ENCODE data around the gene RAB42. TPM values are rescaled to one million over a fixed set of nuclear protein-coding genes. Genes with fewer than 3 reads are reported as not detected.

Gene RAB42, protein sequence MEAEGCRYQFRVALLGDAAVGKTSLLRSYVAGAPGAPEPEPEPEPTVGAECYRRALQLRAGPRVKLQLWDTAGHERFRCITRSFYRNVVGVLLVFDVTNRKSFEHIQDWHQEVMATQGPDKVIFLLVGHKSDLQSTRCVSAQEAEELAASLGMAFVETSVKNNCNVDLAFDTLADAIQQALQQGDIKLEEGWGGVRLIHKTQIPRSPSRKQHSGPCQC
- total RNA-seq, result 5.0 and 5.1 TPM in 2 replicates

DNA sequence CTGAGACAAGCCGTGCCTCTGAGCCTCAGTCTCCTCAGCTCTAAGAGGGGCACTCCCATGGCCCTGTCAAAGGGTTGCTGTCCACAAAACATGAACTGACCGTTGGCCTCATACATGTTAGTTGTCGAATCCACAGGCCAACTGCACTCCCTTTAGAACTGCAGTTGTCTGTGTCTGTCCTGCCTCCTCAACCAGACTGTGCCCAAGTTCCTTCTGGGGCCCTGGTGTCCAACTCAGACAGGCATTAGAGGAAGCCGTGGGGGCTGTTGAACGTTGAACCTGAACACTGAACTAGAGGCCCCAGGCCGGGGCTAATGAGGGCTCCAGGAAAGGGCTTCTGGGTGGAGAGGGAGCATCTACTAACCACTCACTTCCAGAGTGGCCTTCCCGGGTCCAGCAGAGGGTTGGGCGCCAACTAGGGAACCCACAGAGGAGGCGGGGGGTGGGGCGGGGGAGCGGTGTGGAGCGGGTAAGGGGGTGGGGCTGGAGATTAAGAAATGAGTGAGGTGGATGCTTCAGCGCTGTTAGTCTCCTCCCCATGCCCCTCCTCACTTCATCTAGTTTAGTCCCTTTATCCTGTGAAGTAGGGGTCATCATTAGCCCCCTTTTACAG is at the start of gene RAB42:
RAB42 (plus strand) TSS at position 558 of the 613 bp plus-strand sequence. CDS start 247 bp downstream, outside the sequence.
- H4K20me1 ChIP-seq (ENCODE audit: insufficient read depth, low read length), result no peaks in the 10 kb centered on the region
- TF ChIP-seq CTCF (IDR thresholded peaks at IDR 0.05; ENCODE audit: extremely low read depth, low read depth, low read length), result no peak
- no peaks in the 10 kb centered on the region for H3K27me3 ChIP-seq (ENCODE audit: insufficient read depth, low read length)
- no peak within 1 kb of the TSS for H3K27ac ChIP-seq (ENCODE audit: low read depth, low read length)
- H2AFZ ChIP-seq (ENCODE audit: low read length), result peak within 1 kb of the TSS; percentile 76
- H3K4me3 ChIP-seq (ENCODE audit: insufficient read depth, low read length), result peak within 1 kb of the TSS; percentile 70
- H3K36me3 ChIP-seq (ENCODE audit: insufficient read depth, low read length), result no peaks in the 10 kb centered on the region
- H3K79me2 ChIP-seq (ENCODE audit: insufficient read depth, low read length), result no peaks in the 10 kb centered on the region
- H3K4me2 ChIP-seq (ENCODE audit: insufficient read depth, low read length), result peak within 1 kb of the TSS; percentile 86
- H3K9me3 ChIP-seq (ENCODE audit: low read depth, low read length), result no peaks in the 10 kb centered on the region
- peak; percentile 91 for DNase-seq (ENCODE audit: insufficient read length, low spot score, missing footprints)
- H3K4me1 ChIP-seq (ENCODE audit: insufficient read depth, low read length), result peaks cover 3% of the 10 kb centered on the region

DNA sequence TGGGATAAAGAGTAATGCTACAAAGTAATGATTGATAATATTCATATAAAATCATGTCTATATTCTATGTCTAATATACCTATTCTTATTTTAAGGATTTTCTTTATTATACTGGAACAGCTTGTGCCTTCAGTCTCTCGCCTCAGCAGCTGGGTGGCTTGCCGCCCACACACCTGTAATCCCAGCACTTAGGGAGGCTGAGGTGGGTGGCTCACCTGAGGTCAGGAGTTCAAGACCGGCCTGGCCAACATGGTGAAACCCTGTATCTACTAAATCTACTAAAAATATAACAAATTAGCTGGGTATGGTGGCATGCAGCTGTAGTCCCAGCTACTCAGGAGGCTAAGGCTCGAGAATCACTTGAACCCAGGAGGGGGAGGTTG is 46.8 kb upstream of the RAB42 start:
- H3K79me2 ChIP-seq (ENCODE audit: insufficient read depth, low read length), result no peaks in the 10 kb centered on the region
- no peaks in the 10 kb centered on the region for H3K4me1 ChIP-seq (ENCODE audit: insufficient read depth, low read length)
- H3K27me3 ChIP-seq (ENCODE audit: insufficient read depth, low read length), result no peaks in the 10 kb centered on the region
- H2AFZ ChIP-seq (ENCODE audit: low read length), result no peak overlapping the region
- no peak overlapping the region for H3K4me3 ChIP-seq (ENCODE audit: insufficient read depth, low read length)
- H3K9me3 ChIP-seq (ENCODE audit: low read depth, low read length), result no peaks in the 10 kb centered on the region
- H4K20me1 ChIP-seq (ENCODE audit: insufficient read depth, low read length), result no peaks in the 10 kb centered on the region
- H3K27ac ChIP-seq (ENCODE audit: low read depth, low read length), result no peak overlapping the region
- no peak overlapping the region for H3K4me2 ChIP-seq (ENCODE audit: insufficient read depth, low read length)
- no peak for DNase-seq (ENCODE audit: insufficient read length, low spot score, missing footprints)
- TF ChIP-seq CTCF (IDR thresholded peaks at IDR 0.05; ENCODE audit: extremely low read depth, low read depth, low read length), result no peak
- H3K36me3 ChIP-seq (ENCODE audit: insufficient read depth, low read length), result no peaks in the 10 kb centered on the region

DNA sequence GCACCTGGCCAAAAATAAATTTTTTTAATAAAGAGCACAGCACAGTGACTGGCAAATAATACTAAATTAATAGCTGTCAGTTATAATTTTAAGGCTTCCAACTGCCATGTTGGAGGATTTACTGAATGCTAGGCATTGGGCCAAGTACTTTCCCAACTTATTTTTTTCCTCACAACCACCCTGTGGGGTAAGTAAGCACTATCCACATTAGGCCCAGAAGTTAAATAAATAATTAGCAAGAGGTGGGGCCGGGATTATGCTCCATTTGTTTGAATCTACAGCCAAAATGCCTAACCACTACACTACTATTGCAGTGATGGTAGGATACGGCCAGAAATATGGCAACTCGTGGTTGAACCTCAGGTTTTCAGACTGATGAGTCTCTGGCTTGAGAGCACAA is 43.7 kb upstream of the RAB42 start:
- peaks cover 1% of the 10 kb centered on the region for H3K4me1 ChIP-seq (ENCODE audit: insufficient read depth, low read length)
- H4K20me1 ChIP-seq (ENCODE audit: insufficient read depth, low read length), result no peaks in the 10 kb centered on the region
- no peak overlapping the region for H3K4me2 ChIP-seq (ENCODE audit: insufficient read depth, low read length)
- peaks cover 4% of the 10 kb centered on the region for H3K79me2 ChIP-seq (ENCODE audit: insufficient read depth, low read length)
- no peak overlapping the region for H3K4me3 ChIP-seq (ENCODE audit: insufficient read depth, low read length)
- H3K36me3 ChIP-seq (ENCODE audit: insufficient read depth, low read length), result no peaks in the 10 kb centered on the region
- H3K9me3 ChIP-seq (ENCODE audit: low read depth, low read length), result no peaks in the 10 kb centered on the region
- H3K27me3 ChIP-seq (ENCODE audit: insufficient read depth, low read length), result no peaks in the 10 kb centered on the region
- H3K27ac ChIP-seq (ENCODE audit: low read depth, low read length), result no peak overlapping the region
- DNase-seq (ENCODE audit: insufficient read length, low spot score, missing footprints), result peak; percentile 74
- no peak for TF ChIP-seq CTCF (IDR thresholded peaks at IDR 0.05; ENCODE audit: extremely low read depth, low read depth, low read length)
- H2AFZ ChIP-seq (ENCODE audit: low read length), result no peak overlapping the region

- Histone ChIP-seq H3K4me2 (ENCODE audit: insufficient read depth, low read length) (no peak overlapping the region), H3K9me3 (ENCODE audit: low read depth, low read length) (no peaks in the 10 kb centered on the region), H3K79me2 (ENCODE audit: insufficient read depth, low read length) (peaks cover 13% of the 10 kb centered on the region), H3K27ac (ENCODE audit: low read depth, low read length) (no peak overlapping the region), H3K27me3 (ENCODE audit: insufficient read depth, low read length) (no peaks in the 10 kb centered on the region), H2AFZ (ENCODE audit: low read length) (no peak overlapping the region), H4K20me1 (ENCODE audit: insufficient read depth, low read length) (no peaks in the 10 kb centered on the region), H3K4me1 (ENCODE audit: insufficient read depth, low read length) (peaks cover 6% of the 10 kb centered on the region), H3K4me3 (ENCODE audit: insufficient read depth, low read length) (no peak overlapping the region), H3K36me3 (ENCODE audit: insufficient read depth, low read length) (peaks cover 2% of the 10 kb centered on the region)
- TF ChIP-seq CTCF (IDR thresholded peaks at IDR 0.05; ENCODE audit: extremely low read depth, low read depth, low read length), result no peak
- DNase-seq (ENCODE audit: insufficient read length, low spot score, missing footprints), result no peak
These were observed 40.7 kb upstream of the RAB42 start for GRCh38 chr1:28551381-28551780.
